Vagina (tissue), 2 donors: Measurements from ENCODE around the gene SNU13. TPM values are rescaled to one million over a fixed set of nuclear protein-coding genes. Genes with fewer than 3 reads are reported as not detected.
"Not testable (repeated sequence)": the region's sequence is repeated elsewhere in the genome, so short reads cannot be mapped to it uniquely, and the experiment has no call there.

Experiments used
- DNase-seq, 2 donors: peaks; one replicate each; pipeline ENCODE4 v3.0.0-alpha.2; 2017; ENCODE audit errors: extremely low spot score in 2 of 2
- H3K27ac ChIP-seq: fragments of 200-600 bp; sonication (generic); one replicate; pipeline ENCODE4 v1.5.1; 2019
- H3K27me3 ChIP-seq: fragments of 200-600 bp; sonication (generic); one replicate; pipeline ENCODE4 v1.5.1; 2019
- H3K36me3 ChIP-seq, 2 donors: fragments of 200-600 bp; sonication (generic); one replicate each; pipeline ENCODE4 v1.5.1; 2017 to 2019
- H3K4me1 ChIP-seq: fragments of 200-600 bp; sonication (generic); one replicate; pipeline ENCODE4 v1.5.1; 2019
- H3K4me3 ChIP-seq, 2 donors: fragments of 200-600 bp; sonication (generic); 1 replicate in 1 of 2; 2 replicates in 1 of 2; pipeline ENCODE4 v1.5.1; 2016 to 2019
- H3K9me3 ChIP-seq: fragments of 200-600 bp; sonication (generic); one replicate; pipeline ENCODE4 v1.5.1; 2019
- CTCF ChIP-seq, 3 experiments: fragments of 450-650 bp in 2 of 3; fragments of 200-600 bp in 1 of 3; sonication (generic) in 1 of 3; IDR thresholded peaks; one replicate each; pipeline ENCODE4 v1.5.1; 2017 to 2019; ENCODE audit warnings: antibody characterized with exemption in 3 of 3, mild to moderate bottlenecking in 2 of 3, moderate library complexity in 2 of 3
- POLR2A ChIP-seq, 2 donors: fragments of 450-650 bp; IDR thresholded peaks; one replicate each; pipeline ENCODE4 v1.6.1; 2017; ENCODE audit warnings: antibody characterized with exemption in 2 of 2, mild to moderate bottlenecking in 2 of 2, moderate library complexity in 2 of 2
- POLR2AphosphoS5 ChIP-seq, 2 donors: sonication (generic); formaldehyde crosslinking; IDR thresholded peaks; one replicate each; pipeline ENCODE4 v1.9.0; 2017; ENCODE audit warnings: antibody characterized with exemption in 2 of 2, mild to moderate bottlenecking in 2 of 2, low read depth in 1 of 2; ENCODE audit not compliant: insufficient read depth in 1 of 2
- intact Hi-C: fragments of 100-400 bp; cut with DNase I; formaldehyde crosslinking; loops from one replicate; pipeline ENCODE4 v1.15.1; 2023
- total RNA-seq: library from RNA; depleted of rRNA; stranded (reverse); fragments of >200 nt; gene quantifications from one replicate; pipeline ENCODE4 v1.2.3, GENCODE V29; 2016

SNU13 gene
- total RNA-seq, 1 donor from 2014 or later = 113 TPM

DNA sequence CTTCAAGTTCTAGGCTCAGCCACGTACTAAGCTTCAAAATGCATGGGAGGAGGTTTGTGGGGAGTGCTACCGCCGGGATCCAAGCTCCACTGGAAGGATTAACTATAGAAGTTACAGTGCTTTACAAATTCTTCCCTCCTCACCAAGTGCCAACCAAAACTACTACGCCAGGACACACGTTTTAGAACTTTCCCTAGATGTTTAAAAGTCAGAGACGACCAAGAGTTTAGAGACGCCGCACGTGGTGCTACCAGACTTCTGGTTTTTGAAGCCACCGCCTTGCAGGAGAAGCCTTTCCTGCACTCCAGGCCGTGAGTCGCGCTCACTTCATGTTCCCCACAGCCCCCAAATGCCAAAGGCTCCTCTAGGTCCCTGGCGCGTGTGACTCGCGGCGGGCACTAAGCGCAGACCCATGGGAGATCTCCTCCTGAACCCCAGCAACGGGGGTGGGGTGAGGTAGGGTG is 734 bp downstream of the SNU13 start:
- intact Hi-C loops = no loop called here

GRCh38 chr22:41686890-41687289 is 1.8 kb downstream of the SNU13 start:
- H3K36me3 ChIP-seq, intact Hi-C loops, H3K9me3 ChIP-seq, H3K27ac ChIP-seq, DNase-seq, H3K27me3 ChIP-seq, H3K4me3 ChIP-seq: not testable (repeated sequence)
- peaks cover 43% of the 10 kb centered on the region for H3K4me1 ChIP-seq

More for the DNA sequence above, 734 bp downstream of the SNU13 start:
- no peaks in the 10 kb centered on the region for H3K36me3 ChIP-seq
- peak overlapping the region; percentile 97 for H3K27ac ChIP-seq
- TF ChIP-seq POLR2AphosphoS5 (IDR thresholded peaks at IDR 0.05; ENCODE audit: insufficient read depth in 1 of 2, low read depth in 1 of 2) = no peak
- no peak for TF ChIP-seq CTCF (IDR thresholded peaks at IDR 0.05)
- TF ChIP-seq POLR2A (IDR thresholded peaks at IDR 0.05) = no peak
- H3K4me3 ChIP-seq = peak overlapping the region; percentile 73 to 88
- DNase-seq = no peak
- no peaks in the 10 kb centered on the region for H3K9me3 ChIP-seq
- H3K4me1 ChIP-seq = peaks cover 40% of the 10 kb centered on the region
- H3K27me3 ChIP-seq = no peaks in the 10 kb centered on the region

GRCh38 chr22:41684194-41684593 is 4.5 kb downstream of the SNU13 start:
- Histone ChIP-seq H3K27me3 (no peaks in the 10 kb centered on the region), H3K36me3 (peaks cover 0 to 15% of the 10 kb centered on the region in 2 donors), H3K4me3 (no peak overlapping the region), H3K9me3 (no peaks in the 10 kb centered on the region), H3K4me1 (peaks cover 50% of the 10 kb centered on the region), H3K27ac (no peak overlapping the region)
- intact Hi-C loops = no loop called here
- TF ChIP-seq CTCF (IDR thresholded peaks at IDR 0.05) = no peak
- no peak for TF ChIP-seq POLR2A (IDR thresholded peaks at IDR 0.05)
- no peak for TF ChIP-seq POLR2AphosphoS5 (IDR thresholded peaks at IDR 0.05; ENCODE audit: insufficient read depth in 1 of 2, low read depth in 1 of 2)
- no peak for DNase-seq

DNA sequence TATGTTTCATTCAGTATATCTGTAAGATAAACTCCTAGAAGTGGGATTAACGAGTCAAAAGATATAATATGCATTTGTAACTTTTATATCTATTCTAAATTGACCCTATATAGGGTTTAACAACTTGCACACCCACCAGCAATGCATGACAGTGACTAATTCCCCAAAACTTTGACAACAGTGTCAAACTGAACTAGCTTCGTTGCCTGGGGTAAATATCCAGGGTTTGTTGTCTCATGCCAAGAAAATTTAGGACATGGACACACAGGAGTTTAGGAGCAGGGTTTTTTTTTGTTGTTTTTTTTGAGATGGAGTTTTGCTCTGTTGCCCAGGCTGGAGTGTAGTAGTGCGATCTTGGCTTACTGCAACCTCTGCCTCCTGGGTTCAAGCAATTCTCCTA is 5.1 kb downstream of the SNU13 start:
- H3K4me3 ChIP-seq = no peak overlapping the region
- H3K27ac ChIP-seq = no peak overlapping the region
- peaks cover 0 to 20% of the 10 kb centered on the region in 2 donors for H3K36me3 ChIP-seq
- H3K9me3 ChIP-seq = no peaks in the 10 kb centered on the region
- no peak for TF ChIP-seq POLR2A (IDR thresholded peaks at IDR 0.05)
- no peak for TF ChIP-seq POLR2AphosphoS5 (IDR thresholded peaks at IDR 0.05; ENCODE audit: insufficient read depth in 1 of 2, low read depth in 1 of 2)
- no peak for TF ChIP-seq CTCF (IDR thresholded peaks at IDR 0.05)
- no peaks in the 10 kb centered on the region for H3K27me3 ChIP-seq
- H3K4me1 ChIP-seq = peaks cover 46% of the 10 kb centered on the region
- intact Hi-C loops = no loop called here
- no peak for DNase-seq

DNA sequence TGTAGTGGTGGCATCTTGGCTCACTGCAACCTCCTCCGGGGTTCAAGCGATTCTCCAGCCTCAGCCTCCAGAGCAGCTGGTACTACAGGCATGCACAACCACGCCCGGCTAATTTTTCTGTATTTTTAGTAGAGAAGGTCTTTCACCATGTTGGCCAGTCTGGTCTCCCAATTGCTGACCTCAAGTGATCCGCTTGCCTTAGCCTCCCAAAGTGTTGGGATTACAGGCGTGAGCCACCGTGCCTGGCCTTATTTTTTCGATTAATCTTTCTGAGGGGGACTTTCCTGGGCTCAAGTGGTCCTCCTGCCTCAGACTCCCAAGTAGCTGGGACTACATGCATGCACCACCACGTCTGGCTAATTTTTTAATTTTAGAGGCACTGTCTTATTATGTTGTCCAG is 5.6 kb downstream of the SNU13 start:
- Histone ChIP-seq H3K36me3 (peaks cover 0 to 25% of the 10 kb centered on the region in 2 donors), H3K27ac (peak overlapping the region; percentile 86), H3K9me3 (no peaks in the 10 kb centered on the region), H3K4me1 (peaks cover 45% of the 10 kb centered on the region), H3K27me3 (no peaks in the 10 kb centered on the region), H3K4me3 (peak overlapping the region; percentile 56 to 59)
- intact Hi-C loops = no loop called here
- no peak for TF ChIP-seq CTCF (IDR thresholded peaks at IDR 0.05)
- no peak for TF ChIP-seq POLR2A (IDR thresholded peaks at IDR 0.05)
- TF ChIP-seq POLR2AphosphoS5 (IDR thresholded peaks at IDR 0.05; ENCODE audit: insufficient read depth in 1 of 2, low read depth in 1 of 2) = no peak
- no peak for DNase-seq
